Germinal center (tissue), 1 donor: ENCODE measurements around the gene SUCLG2.

Experiments used
- DNase-seq: peaks from one replicate; pipeline ENCODE4 v3.0.0; 2012; ENCODE audit warnings: mixed read lengths, low spot score

Gene SUCLG2

GRCh38 chr3:67384016-67384415 is 270.4 kb downstream of the SUCLG2 start:
- DNase-seq = no peak

- no peak for DNase-seq
These were observed 271.0 kb downstream of the SUCLG2 start for GRCh38 chr3:67383379-67383778.

DNA sequence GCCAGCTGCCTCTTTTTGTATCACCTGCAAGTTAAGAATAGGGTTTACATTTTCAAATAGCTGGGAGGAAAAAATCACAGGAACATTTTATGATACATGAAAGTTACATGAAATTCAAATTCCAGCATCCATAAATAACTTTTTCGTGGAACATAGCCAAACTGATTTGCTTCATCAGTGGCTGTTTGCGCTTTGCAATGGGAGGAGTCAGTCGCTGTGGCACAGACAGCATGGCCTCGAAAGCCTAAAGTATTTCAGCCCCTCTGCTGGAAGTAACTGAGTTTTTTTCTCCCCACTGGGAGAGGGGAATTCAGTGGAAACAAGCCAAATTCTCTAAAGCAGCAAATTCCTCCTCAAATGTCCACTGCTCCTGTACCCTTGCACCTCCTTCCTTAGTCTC is 271.9 kb downstream of the SUCLG2 start:
- DNase-seq = no peak

DNA sequence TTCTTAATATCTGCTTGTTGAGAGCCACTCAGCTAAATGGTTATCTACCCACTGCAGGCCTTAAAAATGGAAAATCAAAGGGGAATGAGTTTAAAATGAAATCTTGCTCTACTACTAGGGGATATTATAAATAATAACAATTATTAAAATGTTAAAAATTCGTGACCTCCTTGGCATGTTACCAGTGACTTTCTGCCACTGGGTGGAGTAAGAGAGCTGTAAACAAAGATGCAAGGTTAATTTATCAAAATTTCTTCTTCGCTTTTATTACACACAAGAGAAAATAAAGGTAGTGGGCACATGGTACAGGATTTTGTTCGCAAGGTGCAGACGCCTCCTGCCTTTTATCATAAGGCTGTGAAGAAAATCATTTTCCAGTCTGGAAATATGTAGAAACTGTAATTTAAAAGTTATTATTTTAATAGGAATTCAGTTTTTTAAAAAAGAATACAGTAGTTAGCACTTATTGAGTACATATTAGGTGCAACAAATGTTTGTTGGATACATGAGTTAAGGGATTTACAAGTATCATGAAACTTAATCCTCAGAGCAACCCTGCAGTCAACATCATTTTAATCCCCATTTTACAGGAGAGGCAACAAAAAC is 272.6 kb downstream of the SUCLG2 start:
- DNase-seq = peak; percentile 9

- DNase-seq = no peak
These were observed 274.3 kb downstream of the SUCLG2 start for GRCh38 chr3:67380118-67380517.

DNA sequence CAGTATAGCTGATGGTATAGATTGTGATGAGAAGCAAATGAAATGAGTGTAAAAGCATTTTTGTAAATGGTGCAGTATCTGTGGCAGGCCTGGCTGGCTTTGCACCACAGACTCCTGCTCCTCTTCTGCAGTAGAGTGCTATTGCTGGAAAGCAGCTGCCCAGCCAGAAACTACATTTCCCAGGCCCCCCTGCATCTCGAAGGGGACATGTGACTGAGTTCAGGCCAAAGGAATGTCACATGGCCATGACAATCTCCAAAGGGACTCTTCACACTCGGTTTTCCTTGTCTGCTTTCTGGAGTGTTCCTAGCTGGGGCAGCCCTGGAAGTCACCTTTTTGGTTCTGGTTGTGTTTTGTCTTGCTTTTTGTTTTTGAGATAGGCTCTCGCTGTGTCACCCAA is 277.1 kb downstream of the SUCLG2 start:
- DNase-seq = no peak

DNA sequence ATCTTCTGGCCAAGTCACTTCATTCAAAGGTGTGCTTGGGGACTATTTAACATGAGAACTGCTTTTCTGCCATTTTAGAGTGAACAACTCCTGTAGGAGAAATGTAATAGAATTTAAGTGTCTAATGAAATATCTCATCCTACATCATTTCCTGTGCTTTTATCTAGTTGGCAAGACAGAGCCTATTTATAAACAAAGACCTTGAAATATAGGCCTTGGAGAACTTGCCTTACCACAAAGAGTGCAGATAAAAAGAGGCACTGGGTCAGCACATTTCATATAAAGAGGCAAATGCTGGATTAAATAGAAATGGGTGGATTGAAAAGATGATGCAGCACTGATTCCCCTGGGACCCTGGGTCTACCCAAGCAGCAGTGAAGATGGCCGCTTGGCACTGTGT is 278.0 kb downstream of the SUCLG2 start:
- DNase-seq = no peak

DNA sequence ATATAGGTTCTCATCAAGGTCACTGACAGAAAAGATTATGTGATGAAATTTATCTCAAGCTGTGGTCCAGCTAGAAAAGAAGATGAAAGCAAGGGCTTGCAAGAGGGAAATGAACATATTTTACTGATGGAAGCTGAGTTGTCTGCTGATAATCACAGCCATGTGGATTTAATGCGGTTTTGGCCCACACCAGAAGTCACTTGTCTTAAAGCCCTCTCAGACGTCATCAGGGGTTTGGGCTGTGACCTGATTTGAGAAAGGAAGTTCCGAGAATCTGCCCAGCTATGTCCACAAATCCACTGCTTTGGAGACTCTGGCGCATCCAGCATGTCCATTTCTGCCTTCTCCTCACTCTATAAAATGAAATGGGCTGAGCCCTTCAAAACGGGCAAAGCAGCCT is 278.4 kb downstream of the SUCLG2 start:
- no peak for DNase-seq

DNA sequence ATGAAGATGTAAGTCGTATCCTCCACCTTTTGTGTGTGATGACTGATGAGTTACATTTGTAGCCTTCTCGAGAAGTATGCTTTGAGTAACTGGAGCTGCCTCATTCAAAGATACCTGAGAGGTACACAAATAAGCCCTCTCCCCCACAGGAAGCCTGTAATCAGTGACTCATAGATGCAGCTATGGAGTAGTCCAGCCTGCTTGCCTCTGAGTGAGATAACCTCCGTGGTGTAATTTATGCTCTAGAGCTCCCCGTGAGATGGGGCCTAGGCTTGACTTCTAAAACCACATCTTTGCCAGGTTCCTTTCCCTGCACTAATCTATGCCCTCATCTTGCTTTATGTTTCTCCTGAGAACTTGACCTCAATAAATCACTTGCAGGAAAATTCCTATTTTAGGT is 291.7 kb downstream of the SUCLG2 start:
- DNase-seq = no peak

- no peak for DNase-seq
These were observed 292.6 kb downstream of the SUCLG2 start for GRCh38 chr3:67361770-67362169.

- no peak for DNase-seq
These were observed 293.1 kb downstream of the SUCLG2 start for GRCh38 chr3:67361323-67361722.

DNA sequence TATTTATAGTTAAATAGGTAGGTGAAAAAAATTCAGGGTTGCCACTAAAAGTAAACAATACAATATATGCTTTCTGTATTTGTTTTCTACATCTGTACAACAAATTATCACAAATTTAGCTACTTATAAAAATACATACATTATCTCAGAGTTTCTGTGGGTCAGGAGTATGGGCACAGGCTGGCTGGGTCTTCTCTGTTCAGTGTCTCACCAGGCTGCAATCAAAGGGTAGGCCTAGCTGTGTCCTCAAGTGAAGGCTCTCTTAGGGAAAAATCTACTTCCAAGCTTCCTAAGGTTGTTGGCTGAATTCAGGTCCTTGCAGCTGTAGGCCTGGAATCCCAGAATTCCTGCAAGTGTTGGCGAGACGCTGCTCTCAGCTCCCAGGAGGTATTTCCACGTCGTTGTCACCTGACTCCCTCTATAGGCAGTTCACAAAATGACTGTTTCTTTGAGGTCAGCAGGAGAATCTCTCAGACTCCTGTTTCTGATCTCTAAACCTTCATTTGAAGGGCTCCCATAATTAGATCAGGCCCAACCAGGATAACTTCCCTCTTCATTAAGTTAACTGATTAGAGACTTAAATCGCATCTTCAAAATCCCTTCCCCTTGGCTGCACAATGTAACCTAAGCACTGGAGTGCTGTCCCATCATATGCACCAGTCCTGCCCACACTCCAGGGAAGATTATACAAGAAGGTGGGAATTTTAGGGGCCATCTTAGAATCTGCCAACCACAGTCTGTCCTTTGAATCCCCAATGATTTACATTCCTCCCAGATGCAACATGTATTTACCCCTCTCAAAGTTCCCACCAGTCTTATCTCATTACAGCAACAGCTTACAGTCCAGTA is 296.6 kb downstream of the SUCLG2 start:
- peak; percentile 18 for DNase-seq

DNA sequence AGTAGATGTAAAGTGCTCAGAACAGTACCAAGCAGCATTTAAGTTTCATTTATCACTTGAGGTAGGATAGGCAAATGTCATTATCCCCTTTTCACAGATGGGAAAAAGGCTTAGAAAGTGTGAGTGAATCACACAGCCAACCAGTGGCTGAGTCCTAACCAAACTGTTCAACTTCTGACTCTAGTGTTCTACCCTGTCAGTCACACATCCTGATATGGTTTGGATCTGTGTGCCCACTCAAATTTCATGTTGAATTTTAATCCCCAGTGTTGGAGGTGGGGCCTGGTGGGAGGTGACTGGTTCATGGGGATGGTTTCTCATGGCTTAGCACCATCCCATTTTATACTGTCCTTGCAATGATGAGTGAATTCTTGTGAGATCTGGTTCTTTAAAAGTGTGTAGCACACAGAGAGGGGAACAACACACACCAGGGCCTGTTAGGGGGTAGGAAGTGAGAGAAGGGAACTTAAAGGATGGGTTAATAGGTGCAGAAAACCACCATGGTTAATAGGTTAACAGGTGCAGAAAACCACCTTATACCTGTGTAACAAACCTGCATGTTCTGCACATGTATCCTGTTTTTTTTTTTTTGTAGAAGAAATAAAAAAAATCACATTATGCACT is 304.7 kb downstream of the SUCLG2 start:
- DNase-seq = no peak

DNA sequence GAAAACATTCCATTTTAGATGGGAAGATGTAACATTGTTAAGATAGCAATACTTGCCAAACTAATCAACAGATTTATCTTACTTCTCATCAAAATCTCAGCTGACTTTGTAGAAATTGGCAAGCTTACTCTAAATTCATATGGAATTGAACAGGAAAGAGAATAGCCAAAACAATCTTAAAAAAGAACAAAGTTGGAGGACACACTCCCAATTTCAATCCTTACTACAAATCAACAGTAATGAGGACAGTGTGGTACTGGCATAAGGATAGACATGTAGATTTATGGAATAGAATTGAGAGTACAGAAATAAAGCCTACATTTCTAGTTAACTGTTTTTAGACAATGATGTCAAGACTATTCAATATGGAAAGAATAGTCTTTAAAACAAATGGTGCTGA is 308.3 kb downstream of the SUCLG2 start:
- DNase-seq = no peak

GRCh38 chr3:67335813-67336212 is 318.6 kb downstream of the SUCLG2 start:
- DNase-seq = no peak

GRCh38 chr3:67334588-67334987 is 319.8 kb downstream of the SUCLG2 start:
- DNase-seq = no peak

DNA sequence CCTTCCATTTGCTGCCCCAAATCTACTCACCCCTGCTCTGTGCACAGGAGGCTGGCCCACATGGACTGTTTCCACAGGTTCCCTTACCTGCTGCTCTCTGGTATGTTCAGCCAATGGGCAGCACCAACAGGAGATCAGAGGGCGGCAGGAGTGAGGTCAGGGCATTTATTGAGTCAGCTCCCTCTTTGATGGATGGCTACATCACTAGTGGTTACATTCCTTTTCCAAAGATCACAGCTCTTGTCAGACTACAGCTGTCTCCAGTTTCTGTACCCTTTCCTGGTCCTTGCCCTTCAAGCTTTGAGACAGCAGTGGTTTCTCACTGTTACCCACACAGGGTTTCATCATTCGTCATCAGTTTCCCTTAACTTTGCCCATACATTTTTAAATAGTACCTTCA is 325.1 kb downstream of the SUCLG2 start:
- no peak for DNase-seq

DNA sequence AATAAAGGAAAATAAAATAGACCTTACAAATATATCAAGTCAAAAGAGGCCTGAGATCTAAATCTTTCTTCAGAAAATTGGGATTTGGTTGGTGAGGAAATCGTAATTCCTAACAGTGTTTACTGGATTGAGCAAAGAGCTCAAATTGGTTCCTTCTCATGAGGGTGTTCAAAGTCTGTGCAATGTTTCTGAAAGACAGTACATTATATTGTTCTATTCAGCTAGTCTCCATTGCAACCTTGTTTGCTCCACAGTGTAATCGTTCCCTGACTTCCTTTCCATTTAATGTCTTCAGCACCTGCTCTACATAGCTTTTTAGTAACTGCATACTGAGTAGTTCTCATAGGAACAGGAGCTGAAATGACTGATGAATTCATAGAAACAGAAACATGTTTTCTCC is 326.8 kb downstream of the SUCLG2 start:
- DNase-seq = no peak

DNA sequence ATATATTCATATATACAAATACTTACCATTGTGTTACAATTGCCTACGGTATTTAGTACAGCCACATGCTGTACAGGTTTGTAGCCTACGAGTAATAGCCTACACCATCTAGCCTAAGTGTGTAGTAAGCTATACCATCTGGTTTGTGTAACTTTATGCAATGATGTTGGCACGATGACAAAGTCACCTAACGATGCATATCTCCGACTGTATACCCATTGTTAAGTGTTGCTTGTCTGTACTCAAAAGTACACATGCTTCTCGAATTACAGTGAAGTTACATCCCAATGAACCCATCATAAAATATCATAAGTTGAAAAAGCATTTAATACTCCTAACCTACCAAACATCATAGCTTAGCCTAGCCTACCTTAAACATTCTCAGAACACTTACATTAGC is 329.2 kb downstream of the SUCLG2 start:
- DNase-seq = no peak
